Progenitor cell of endocrine pancreas (in vitro differentiated cells): ENCODE results near the gene PAK1IP1. TPM values are rescaled to one million over a fixed set of nuclear protein-coding genes. Genes with fewer than 3 reads are reported as not detected.

Source experiments
- DNase-seq: peaks from one replicate; pipeline ENCODE4 v3.0.0; 2021; ENCODE audit warnings: low spot score; ENCODE audit not compliant: unreplicated experiment
- H3K27ac Mint-ChIP-seq: 2 replicates; pipeline ENCODE4 v1.8.0; 2021; ENCODE audit warnings: mild to moderate bottlenecking, moderate library complexity, mixed read lengths
- H3K27me3 Mint-ChIP-seq: 2 replicates; pipeline ENCODE4 v1.8.0; 2021; ENCODE audit warnings: mixed read lengths
- H3K36me3 Mint-ChIP-seq: 2 replicates; pipeline ENCODE4 v1.8.0; 2022; ENCODE audit warnings: mixed read lengths; ENCODE audit not compliant: insufficient read depth
- H3K4me1 Mint-ChIP-seq: 2 replicates; pipeline ENCODE4 v1.8.0; 2021; ENCODE audit warnings: low read depth, mixed read lengths
- H3K4me3 Mint-ChIP-seq: 2 replicates; pipeline ENCODE4 v1.8.0; 2021; ENCODE audit warnings: low read depth, mild to moderate bottlenecking, moderate library complexity, mixed read lengths
- H3K9me3 Mint-ChIP-seq: 2 replicates; pipeline ENCODE4 v1.8.0; 2021; ENCODE audit warnings: low read depth, mixed read lengths
- total RNA-seq: library from RNA; stranded (reverse); gene quantifications from 2 replicates; pipeline ENCODE4 v1.2.1, GENCODE V29; 2021
- TF ChIP-seq, protein P1 (sequence below): fragments of 200-600 bp; sonication (generic); IDR thresholded peaks from one replicate; pipeline ENCODE4 v1.5.0; 2021; ENCODE audit warnings: antibody characterized with exemption, mild to moderate bottlenecking; ENCODE audit not compliant: unreplicated experiment

The PAK1IP1 gene
- total RNA-seq, 1 donor from 2014 or later = 12.9 TPM

DNA sequence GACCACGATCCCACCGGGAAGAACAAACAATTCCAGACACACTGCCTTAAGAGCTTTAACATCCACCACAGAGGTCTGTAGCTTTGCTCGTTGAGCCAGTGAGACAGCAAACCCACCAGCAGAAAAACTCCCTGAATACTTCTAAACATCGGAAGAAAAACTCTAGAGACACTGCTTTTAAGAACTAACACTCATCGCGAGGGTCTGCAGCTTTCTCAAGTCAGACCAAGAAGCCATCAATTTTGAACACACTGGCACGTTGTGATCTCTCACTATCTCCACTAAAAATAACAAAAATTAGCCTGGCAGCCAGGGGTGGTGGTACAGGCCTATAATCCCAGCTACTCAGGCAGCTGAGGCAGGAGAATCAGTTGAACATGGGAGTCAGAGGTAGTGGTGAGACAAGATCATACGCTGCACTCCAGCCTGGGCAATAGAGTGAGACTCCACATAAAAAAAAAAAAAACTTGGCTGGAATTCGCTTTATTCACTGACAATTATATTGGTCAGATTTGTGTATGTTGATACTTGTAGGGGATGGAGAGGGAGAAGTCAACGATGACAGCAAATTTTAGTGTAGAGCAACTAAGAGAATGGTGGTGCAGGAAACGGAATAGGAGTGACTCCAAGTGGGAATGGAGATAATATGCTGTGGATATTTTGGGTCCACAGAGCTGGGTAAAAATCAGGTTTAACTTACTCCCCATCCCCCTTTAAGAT lies 27.2 kb downstream of the PAK1IP1 start:
- Mint-ChIP-seq H3K36me3 (peaks cover 2% of the 10 kb centered on the region), H3K9me3 (no peaks in the 10 kb centered on the region), H3K27ac (peak overlapping the region; percentile 97), H3K4me1 (peaks cover 26% of the 10 kb centered on the region), H3K4me3 (peak overlapping the region; percentile 86), H3K27me3 (no peaks in the 10 kb centered on the region)
- TF ChIP-seq, protein P1, sequence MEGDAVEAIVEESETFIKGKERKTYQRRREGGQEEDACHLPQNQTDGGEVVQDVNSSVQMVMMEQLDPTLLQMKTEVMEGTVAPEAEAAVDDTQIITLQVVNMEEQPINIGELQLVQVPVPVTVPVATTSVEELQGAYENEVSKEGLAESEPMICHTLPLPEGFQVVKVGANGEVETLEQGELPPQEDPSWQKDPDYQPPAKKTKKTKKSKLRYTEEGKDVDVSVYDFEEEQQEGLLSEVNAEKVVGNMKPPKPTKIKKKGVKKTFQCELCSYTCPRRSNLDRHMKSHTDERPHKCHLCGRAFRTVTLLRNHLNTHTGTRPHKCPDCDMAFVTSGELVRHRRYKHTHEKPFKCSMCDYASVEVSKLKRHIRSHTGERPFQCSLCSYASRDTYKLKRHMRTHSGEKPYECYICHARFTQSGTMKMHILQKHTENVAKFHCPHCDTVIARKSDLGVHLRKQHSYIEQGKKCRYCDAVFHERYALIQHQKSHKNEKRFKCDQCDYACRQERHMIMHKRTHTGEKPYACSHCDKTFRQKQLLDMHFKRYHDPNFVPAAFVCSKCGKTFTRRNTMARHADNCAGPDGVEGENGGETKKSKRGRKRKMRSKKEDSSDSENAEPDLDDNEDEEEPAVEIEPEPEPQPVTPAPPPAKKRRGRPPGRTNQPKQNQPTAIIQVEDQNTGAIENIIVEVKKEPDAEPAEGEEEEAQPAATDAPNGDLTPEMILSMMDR = no peak
- no peak for DNase-seq

DNA sequence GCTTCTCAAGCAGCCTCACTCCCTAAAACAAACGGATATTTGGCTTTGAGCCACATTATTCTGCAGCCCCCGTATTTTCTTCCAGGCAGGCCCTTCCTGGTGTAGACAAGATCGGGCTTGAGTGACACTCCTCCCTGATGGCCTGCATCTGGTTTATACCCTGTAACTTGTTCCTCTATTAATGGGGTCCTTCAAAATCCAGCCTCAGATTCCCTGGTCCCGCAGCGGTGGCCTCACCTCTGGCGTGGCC lies 27.7 kb downstream of the PAK1IP1 start:
- TF ChIP-seq, protein P1 = no peak
- Mint-ChIP-seq H3K4me3 (peak overlapping the region; percentile 86), H3K4me1 (peaks cover 26% of the 10 kb centered on the region), H3K9me3 (no peaks in the 10 kb centered on the region), H3K27ac (peak overlapping the region; percentile 97), H3K27me3 (no peaks in the 10 kb centered on the region), H3K36me3 (peaks cover 4% of the 10 kb centered on the region)
- no peak for DNase-seq

DNA sequence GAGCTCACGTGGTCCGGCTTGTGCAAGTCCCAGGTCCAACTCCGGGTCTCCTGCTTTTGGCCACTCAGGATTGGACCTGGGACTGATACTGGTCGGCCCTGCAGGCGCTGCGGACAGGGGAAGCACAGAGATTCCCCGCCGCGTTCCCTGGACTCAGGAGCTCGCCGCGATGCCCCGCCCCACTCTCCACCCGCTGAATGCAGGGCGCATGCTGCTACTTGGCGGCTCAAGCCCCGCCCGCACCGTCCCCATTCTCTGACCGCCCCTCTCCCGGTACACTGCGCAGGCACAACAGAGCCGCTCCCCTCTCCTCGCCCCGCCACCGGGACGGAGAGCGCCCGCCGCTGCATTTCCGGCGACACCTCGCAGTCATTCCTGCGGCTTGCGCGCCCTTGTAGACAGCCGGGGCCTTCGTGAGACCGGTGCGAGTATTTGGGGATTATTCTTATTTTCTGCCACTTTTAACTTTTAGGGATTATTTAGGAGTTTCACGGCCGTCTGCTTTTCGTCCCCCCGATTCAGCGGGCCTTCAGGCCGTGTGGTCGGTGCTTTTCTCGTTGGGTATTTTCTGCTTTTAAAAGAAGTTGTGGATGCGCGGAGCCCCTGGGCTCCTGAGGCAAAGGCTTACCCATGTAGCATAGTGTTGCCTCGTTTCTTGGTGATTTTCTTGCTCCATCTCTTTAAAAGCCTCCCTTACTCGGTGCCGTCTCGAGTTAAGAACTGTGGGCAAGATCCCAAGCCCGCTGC lies 28.2 kb downstream of the PAK1IP1 start, which contains the start of gene TMEM14C:
Gene TMEM14C, plus strand, starts transcription at position 251 of the 747 bp plus-strand sequence. CDS start 1,544 bp downstream, outside the sequence.
- peak within 1 kb of the TSS; percentile 86 for H3K4me3 Mint-ChIP-seq
- H3K36me3 Mint-ChIP-seq = peaks cover 8% of the 10 kb centered on the region
- peak; percentile 90 for DNase-seq
- TF ChIP-seq, protein P1 = no peak
- H3K27me3 Mint-ChIP-seq = no peaks in the 10 kb centered on the region
- peaks cover 26% of the 10 kb centered on the region for H3K4me1 Mint-ChIP-seq
- H3K9me3 Mint-ChIP-seq = no peaks in the 10 kb centered on the region
- peak within 1 kb of the TSS; percentile 97 for H3K27ac Mint-ChIP-seq

DNA sequence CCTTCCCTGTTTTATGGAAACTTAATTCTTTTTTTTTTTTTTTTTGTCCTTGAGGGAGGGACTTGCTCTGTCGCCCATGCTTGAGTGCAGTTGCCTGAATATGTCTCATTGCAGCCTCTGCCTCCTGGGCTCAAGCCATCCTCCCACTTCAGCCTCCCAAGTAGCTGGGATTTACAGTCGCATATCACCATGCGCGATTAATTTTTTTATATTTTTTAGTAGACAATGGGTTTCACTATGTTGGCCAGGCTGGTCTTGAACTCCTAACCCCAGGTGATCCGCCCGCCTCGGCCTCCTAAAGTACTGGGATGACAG lies 28.8 kb downstream of the PAK1IP1 start:
- Mint-ChIP-seq H3K4me3 (peak overlapping the region; percentile 86), H3K4me1 (peaks cover 26% of the 10 kb centered on the region), H3K27me3 (no peaks in the 10 kb centered on the region), H3K9me3 (no peaks in the 10 kb centered on the region), H3K36me3 (peaks cover 8% of the 10 kb centered on the region), H3K27ac (peak overlapping the region; percentile 97)
- TF ChIP-seq, protein P1 = no peak
- no peak for DNase-seq

DNA sequence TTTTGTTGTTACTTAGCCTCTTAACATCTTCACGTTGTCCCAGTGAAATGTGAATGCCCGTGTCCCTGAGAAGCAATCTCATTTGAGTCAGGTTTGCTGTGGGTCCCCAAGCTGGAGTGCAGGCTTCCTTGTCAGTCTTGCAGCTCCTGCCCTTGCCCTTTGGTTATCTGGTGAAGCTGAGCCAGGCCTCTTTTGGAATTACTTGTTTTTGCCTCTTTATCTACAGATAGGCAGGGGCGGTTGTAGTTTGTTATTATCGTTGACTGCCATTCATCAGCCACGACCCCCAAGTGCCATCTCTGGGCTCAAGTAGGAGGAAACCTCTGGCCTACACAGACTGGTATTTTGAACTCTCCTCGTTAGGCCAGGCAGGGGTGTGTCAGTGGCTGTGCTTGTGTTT lies 30.3 kb downstream of the PAK1IP1 start:
- Mint-ChIP-seq H3K4me1 (peaks cover 26% of the 10 kb centered on the region), H3K27me3 (no peaks in the 10 kb centered on the region), H3K27ac (no peak overlapping the region), H3K4me3 (peak overlapping the region; percentile 86), H3K36me3 (peaks cover 8% of the 10 kb centered on the region), H3K9me3 (no peaks in the 10 kb centered on the region)
- TF ChIP-seq, protein P1 = no peak
- DNase-seq = no peak
